Measurements from ENCODE around the gene ZNF569. TPM values are rescaled to one million over a fixed set of nuclear protein-coding genes. Genes with fewer than 3 reads are reported as not detected.

The ZNF569 gene
- total and polyA plus RNA-seq, 2 of the 13 experiments (the other 11 are each of a cell fraction or from before 2014, with no cell fraction given): 1.4 to 5.7 TPM

- TF ChIP-seq SKIL (CRISPR knock-in tag; IDR thresholded peaks at IDR 0.05; ENCODE audit: borderline replicate concordance): no peak
- 0 out of 2 replicates have a peak, but pooled peaks have one; percentile 36 for TF ChIP-seq MEIS2 (CRISPR knock-in tag; IDR thresholded peaks at IDR 0.05)
- no peak for TF ChIP-seq ISX (CRISPR knock-in tag; conservative IDR thresholded peaks at IDR 0.05)
- TF ChIP-seq PRDM15 (CRISPR knock-in tag; IDR thresholded peaks at IDR 0.05): no peak
- TF ChIP-seq ZGPAT (CRISPR knock-in tag; IDR thresholded peaks at IDR 0.05): peak; percentile 56; the same call in 1 of the 2 replicates
- peak; percentile 32; the same call in 1 of the 2 replicates for TF ChIP-seq BRD4 (CRISPR knock-in tag; IDR thresholded peaks at IDR 0.05)
- TF ChIP-seq HINFP (CRISPR knock-in tag; IDR thresholded peaks at IDR 0.05; ENCODE audit: low read depth): peak; percentile 41; the same call in 1 of the 2 replicates
- peak; percentile 41; the same call in 1 of the 2 replicates for TF ChIP-seq HBP1 (CRISPR knock-in tag; IDR thresholded peaks at IDR 0.05; ENCODE audit: low read depth)
- peak; percentile 84 for TF ChIP-seq KMT2B (CRISPR knock-in tag; IDR thresholded peaks at IDR 0.05)
- peak; percentile 58 for TF ChIP-seq PATZ1 (CRISPR knock-in tag; IDR thresholded peaks at IDR 0.05)
- peak; percentile 93 for TF ChIP-seq CREM (IDR thresholded peaks at IDR 0.05)
- no peak for TF ChIP-seq CREM (CRISPR knock-in tag; IDR thresholded peaks at IDR 0.05)
- TF ChIP-seq KMT2A (CRISPR knock-in tag; IDR thresholded peaks at IDR 0.05): peak; percentile 79
- TF ChIP-seq WIZ (CRISPR knock-in tag; IDR thresholded peaks at IDR 0.05): 0 out of 2 replicates have a peak, but pooled peaks have one; percentile 33
- 0 out of 2 replicates have a peak, but pooled peaks have one; percentile 67 for TF ChIP-seq ZSCAN29 (CRISPR knock-in tag; conservative IDR thresholded peaks at IDR 0.05)
- no peak for TF ChIP-seq REPIN1 (CRISPR knock-in tag; IDR thresholded peaks at IDR 0.05; ENCODE audit: borderline replicate concordance, low read depth)
Observed at GRCh38 chr19:37468961-37469777, 1.9 kb upstream of the ZNF569 start, which contains the start of gene ZNF570 (continued).

Measured in HepG2 (cell line).